ENCODE data around the gene FAM186B.
A peak's percentile ranks its signal among the peaks of the same experiment; 100 is the strongest.

The FAM186B gene

GRCh38 chr12:49609059-49609874 lies 3.8 kb upstream of the FAM186B start:
- no peak for DNase-seq (ENCODE audit: low read depth)

GRCh38 chr12:49604856-49605255 lies 583 bp downstream of the FAM186B start:
- DNase-seq (ENCODE audit: low read depth): no peak

DNA sequence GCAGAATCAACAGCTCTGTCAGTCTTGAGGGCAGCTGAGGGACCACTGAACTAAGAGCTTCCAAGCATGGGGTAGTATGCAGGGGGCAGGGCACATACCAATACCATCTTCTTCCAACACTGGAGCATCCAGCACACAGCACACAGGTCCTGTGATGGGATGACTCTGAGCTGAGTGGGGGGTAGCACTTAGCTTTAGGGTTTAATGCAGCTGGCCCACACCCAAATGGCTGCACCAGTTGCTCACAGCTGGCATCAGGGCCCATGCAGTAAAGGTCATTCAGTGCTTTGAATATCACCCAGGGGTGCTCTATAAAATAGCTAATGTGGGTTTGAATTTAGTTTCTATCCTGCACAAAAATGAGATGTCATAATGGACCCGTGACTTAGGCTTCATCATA lies 1.7 kb downstream of the FAM186B start:
- no peak for DNase-seq (ENCODE audit: low read depth)

GRCh38 chr12:49599961-49600360 lies 5.5 kb downstream of the FAM186B start:
- no peak for DNase-seq (ENCODE audit: low read depth)

DNA sequence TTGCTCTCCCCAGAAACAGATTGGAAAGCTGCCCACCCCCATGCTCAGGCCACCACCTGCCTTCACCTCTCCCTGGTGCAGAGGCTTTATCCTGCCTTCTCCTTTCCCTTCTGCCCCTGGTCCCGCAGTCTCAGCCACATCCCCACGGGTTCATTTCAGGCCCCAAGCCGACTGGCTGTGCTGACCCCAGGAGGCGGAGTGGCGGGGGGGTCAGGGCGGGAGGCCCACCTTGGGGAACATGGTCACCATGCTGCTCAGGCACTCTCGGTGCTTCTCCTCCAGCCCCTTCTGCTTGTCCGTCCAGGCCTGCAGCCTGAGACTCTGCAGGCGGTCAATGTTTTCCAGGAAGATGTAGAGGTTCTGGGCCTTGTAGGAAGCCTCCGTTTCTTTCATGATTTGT lies 6.9 kb downstream of the FAM186B start:
- DNase-seq (ENCODE audit: low read depth): no peak

- no peak for DNase-seq (ENCODE audit: low read depth)
Measured at GRCh38 chr12:49588721-49589516, 16.5 kb downstream of the FAM186B start.

GRCh38 chr12:49588281-49588680 lies 17.2 kb downstream of the FAM186B start:
- no peak for DNase-seq (ENCODE audit: low read depth)

GRCh38 chr12:49587174-49587908 lies 18.1 kb downstream of the FAM186B start:
- DNase-seq (ENCODE audit: low read depth): no peak

DNA sequence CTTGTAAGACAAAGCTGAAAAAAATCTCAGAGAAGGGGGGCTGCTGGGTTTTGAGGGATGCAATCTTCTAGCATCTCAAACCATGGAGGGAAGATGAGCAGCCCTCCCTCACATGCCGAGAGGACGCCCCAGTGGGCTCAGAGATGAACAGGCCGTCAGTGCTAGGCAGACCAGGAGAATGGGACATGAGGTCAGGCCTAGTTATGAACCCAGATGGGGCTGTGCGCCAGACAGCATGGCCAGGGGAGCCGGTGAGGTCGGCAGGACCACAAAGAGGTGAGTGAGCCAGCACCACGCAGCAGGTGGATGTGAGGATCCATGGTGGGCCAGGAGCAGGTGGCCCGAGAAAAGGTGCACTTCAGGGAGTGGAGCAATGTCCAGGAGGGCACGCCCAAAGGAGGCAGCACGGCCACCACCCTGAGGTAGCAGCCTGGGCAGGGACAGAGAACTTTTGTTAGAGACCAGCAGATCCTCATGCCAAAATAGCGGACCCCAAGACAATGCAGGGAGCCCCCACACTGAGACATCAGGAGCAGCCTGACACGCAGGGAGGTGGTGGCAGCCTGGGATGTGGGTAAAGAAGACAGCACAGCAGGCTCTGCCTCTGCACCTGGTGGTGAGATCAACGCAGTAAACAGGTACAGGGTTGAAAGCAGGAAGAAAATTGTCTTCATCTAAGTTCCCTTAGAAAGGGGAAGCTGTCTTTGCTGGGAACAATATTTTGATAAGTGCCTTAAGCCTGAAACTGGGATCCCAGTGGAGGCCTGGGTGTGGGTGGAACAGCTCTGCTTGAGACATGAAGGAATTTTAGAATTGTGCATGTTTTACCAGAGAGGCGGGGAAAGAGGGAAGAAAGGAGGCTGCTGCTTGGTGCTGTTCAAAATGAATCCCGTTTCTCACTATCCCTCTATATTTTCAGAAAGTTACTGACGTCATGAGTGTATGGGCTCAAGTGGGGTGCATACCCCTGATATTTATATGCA lies 19.7 kb downstream of the FAM186B start:
- DNase-seq (ENCODE audit: low read depth): no peak

DNA sequence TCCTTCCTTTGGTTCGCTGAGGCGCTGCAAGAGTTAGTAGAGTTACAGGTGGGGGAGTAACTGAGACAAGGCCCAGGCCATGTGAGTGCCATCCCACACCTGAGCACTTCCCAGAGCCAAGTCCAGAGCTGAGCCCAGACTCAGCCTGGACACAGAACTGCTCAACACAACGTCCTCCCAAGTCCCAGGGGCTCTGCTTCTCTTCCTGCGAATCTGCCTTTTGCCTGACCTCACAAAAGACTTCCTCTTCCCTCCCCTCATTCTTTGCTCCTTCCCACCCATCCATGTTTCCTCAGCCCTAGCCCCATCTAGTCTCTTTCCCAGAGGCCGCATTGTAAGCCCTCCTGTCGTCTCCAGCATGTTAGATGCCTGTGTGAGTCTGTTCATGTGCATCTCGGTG lies 20.8 kb downstream of the FAM186B start:
- no peak for DNase-seq (ENCODE audit: low read depth)

DNA sequence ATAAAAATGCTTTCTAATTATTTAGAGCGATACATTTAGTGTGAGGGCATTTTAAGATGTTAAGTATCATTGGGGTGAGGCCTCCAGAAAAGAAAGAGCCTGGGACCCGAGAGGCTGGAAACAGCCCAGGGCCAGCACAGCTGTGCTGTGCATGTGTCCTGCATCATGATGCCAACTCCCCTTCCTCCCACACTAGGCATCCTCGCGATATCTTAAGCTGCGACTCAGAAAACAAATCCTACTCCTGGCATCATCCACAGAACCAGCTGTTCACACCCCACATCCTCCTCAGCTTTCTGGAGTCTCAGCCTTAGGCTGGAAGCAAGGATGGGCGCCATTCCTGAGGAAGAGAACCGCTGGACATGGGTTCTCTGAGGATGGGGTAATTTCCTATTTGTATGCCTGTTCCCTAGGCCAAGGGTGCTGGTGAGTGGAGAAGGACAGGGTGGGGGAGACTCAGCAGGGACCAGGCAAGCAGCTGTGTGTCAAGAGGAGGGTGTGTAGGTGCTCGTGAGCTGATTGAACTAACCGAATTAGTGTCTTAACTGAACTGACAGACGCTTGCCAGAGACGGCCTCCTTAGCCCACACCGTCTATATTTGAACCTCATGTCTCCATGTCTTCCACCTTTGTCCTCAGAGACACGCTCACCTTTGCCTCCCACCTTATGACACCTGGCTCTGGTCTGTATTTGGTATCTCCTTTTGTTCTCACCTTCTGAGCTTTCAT lies 21.9 kb downstream of the FAM186B start:
- no peak for DNase-seq (ENCODE audit: low read depth)

DNA sequence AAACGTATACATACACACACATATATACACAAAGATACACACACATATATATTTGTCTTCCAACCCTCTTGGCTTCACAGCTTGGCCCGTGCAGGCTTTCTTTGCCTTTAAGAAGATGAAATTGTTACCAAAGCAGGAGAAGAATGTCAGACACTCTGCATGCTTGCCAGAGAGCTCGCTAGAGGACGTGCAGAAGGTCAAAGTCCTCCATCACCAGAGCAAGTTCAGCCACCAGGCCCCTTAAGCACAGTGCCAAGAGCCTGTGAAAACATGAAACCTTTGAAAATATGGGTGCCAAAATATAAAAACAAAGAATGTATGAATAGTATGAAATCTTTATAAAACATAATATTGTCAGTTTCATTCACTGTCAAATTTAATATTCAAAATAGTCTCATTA lies 22.6 kb downstream of the FAM186B start:
- DNase-seq (ENCODE audit: low read depth): peak; percentile 13

- DNase-seq (ENCODE audit: low read depth): no peak
Measured at GRCh38 chr12:49582201-49582600, 23.2 kb downstream of the FAM186B start.

DNA sequence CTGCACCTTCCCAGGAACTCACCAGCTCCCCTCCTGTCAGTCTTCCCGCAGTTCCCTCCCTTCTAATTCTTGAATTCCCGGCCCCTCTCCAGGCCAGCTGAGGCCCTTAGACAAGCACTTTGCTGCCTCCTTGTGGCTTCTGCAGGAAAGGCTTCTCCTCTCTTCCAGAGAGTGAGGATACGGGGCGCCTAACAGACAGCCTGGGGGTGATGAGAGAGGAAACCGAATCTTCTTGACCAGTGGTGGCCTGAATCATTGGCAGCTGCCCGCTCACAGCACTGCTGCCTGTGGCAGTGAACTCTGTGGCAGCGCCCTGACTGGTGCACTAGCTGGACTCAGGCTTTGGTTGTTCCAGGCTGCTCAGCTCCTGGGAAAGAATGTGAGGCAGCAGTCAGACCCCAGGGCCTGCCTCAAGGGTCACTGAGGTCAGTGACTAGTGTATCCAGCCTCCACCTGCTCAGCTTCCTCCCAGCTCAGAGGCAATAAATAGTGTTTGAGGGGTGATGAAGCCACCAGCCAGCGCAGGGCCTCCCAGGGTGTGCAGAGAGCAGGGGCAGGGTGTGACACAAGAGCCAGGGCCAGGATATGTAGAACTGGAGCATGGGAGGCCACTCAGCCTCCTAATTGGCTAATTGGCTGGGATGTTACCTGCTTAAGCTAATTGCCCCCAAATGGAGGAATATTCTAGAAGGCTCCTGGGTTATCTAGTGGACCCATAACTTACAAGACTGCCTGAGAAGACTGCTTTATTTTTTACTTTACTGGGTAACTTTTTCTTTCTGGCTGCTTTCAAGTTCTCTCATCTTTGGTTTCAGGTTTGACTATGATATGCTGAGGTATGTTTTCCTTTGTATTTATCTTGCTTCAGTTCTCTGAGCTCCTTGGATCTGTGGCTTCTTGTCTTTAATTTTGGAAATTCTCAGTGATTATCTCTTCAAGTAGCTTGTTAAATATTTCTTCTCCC lies 24.6 kb downstream of the FAM186B start:
- DNase-seq (ENCODE audit: low read depth): peak; percentile 82

DNA sequence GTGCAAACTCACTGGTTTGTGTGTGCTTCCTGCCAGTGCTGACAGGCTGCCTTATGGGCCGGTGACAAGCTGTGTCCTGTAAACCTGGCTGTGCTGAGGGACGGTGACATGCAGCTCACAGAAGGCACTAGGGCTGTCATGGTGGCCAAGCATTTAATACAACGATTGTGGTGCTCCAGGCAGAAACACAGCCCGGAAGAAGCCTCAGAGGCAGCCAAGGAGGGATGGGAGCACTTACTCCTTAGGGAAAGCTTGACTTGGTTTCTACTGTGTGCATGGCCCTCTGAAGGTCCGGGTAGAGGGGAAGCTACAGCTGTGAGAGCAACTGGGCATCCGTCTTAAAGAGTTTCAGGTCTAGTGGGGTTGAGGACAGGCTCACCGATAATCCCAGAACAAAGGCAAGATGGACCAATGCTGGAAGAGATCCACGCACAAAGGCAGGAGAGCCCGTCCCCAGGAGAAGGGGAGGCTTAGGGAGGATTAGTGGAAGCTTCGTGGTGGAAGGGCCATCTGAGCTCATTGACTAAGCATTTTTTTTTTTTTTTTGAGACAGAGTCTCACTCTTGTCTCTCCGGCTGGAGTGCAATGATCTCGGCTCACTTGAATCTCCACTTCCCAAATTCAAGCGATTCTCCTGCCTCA lies 26.8 kb downstream of the FAM186B start:
- no peak for DNase-seq (ENCODE audit: low read depth)

GRCh38 chr12:49577589-49578315 lies 27.7 kb downstream of the FAM186B start:
- DNase-seq (ENCODE audit: low read depth): no peak

DNA sequence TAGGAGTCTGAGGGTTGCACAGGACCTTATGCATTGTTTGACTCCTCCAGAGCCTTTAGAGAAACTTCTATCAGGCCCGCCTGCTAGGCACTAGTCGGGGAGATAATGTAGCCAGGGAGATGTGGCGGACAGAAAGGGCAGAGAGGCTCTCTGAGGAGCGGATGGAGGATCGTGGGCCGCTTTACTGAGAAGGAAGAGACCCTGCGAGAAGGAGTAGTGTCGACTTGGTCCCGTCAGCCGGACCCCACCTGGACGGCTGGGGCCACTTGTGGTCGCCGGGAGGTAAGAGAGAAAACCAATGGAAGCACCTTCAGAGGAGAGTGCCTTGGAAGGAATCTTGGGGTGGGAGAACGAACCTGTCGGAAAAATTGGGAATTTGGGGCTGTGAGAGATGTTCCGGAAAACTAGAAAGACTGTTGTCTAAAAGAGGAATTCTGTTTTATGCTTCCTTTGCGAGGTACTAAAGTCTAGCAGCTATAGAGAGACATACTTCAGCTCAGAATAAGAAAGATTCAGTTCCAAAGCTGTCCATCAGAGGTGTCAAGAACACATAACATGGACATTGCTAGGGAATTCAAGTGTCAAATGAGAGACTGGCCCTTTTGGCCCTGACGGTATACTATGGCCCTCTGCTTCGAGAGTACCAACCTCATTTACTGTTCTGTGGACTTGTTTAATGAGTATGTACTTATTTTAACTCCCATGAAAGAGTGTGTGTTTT lies 36.8 kb downstream of the FAM186B start:
- no peak for DNase-seq (ENCODE audit: low read depth)
